ENCODE results near the gene KSR2.

The KSR2 gene

GRCh38 chr12:117567644-117568216 is 401.1 kb downstream of the KSR2 start:
- no peak for DNase-seq

- no peak for DNase-seq
These were observed 403.9 kb downstream of the KSR2 start for GRCh38 chr12:117564881-117565280.

GRCh38 chr12:117563706-117564105 is 405.1 kb downstream of the KSR2 start:
- no peak for DNase-seq

- DNase-seq: no peak
These were observed 405.8 kb downstream of the KSR2 start for GRCh38 chr12:117563007-117563406.

- no peak for DNase-seq
These were observed 406.8 kb downstream of the KSR2 start for GRCh38 chr12:117561990-117562389.

- no peak for DNase-seq
These were observed 408.8 kb downstream of the KSR2 start for GRCh38 chr12:117559978-117560377.

GRCh38 chr12:117555889-117556288 is 412.9 kb downstream of the KSR2 start:
- DNase-seq: no peak

GRCh38 chr12:117552971-117553370 is 415.8 kb downstream of the KSR2 start:
- DNase-seq: no peak

GRCh38 chr12:117551665-117552064 is 417.1 kb downstream of the KSR2 start:
- no peak for DNase-seq

- no peak for DNase-seq
These were observed 421.6 kb downstream of the KSR2 start for GRCh38 chr12:117547209-117547608.

- no peak for DNase-seq
These were observed 423.6 kb downstream of the KSR2 start for GRCh38 chr12:117545216-117545615.

GRCh38 chr12:117540011-117540410 is 428.8 kb downstream of the KSR2 start:
- DNase-seq: no peak

- no peak for DNase-seq
These were observed 429.9 kb downstream of the KSR2 start for GRCh38 chr12:117538926-117539325.

- DNase-seq: no peak
These were observed 430.6 kb downstream of the KSR2 start for GRCh38 chr12:117538032-117538690.

GRCh38 chr12:117533687-117534086 is 435.1 kb downstream of the KSR2 start:
- no peak for DNase-seq

- DNase-seq: no peak
These were observed 438.0 kb downstream of the KSR2 start for GRCh38 chr12:117530796-117531195.

- no peak for DNase-seq
These were observed 440.3 kb downstream of the KSR2 start for GRCh38 chr12:117528538-117528937.

GRCh38 chr12:117527479-117527855 is 441.3 kb downstream of the KSR2 start:
- DNase-seq: no peak

GRCh38 chr12:117526757-117527478 is 441.9 kb downstream of the KSR2 start:
- DNase-seq: no peak

- DNase-seq: no peak
These were observed 443.0 kb downstream of the KSR2 start for GRCh38 chr12:117525766-117526165.

- no peak for DNase-seq
These were observed 444.0 kb downstream of the KSR2 start for GRCh38 chr12:117524806-117525205.

GRCh38 chr12:117523971-117524370 is 444.8 kb downstream of the KSR2 start:
- no peak for DNase-seq

- no peak for DNase-seq
These were observed 446.2 kb downstream of the KSR2 start for GRCh38 chr12:117522559-117522958.

- no peak for DNase-seq
These were observed 446.9 kb downstream of the KSR2 start for GRCh38 chr12:117521867-117522266.

All from SW 1271 (cell line).